Heart left ventricle (tissue), 16 donors: ENCODE results near the gene RGS17. TPM values are rescaled to one million over a fixed set of nuclear protein-coding genes. Genes with fewer than 3 reads are reported as not detected.

ENCODE experiments used
- ATAC-seq, 4 donors: fragments of 200-7000 bp; cut with Tn5 transposase; one replicate each; pipeline ENCODE4 v1.9.1; 2020 to 2022; ENCODE audit warnings: moderate library complexity in 4 of 4, mild to moderate bottlenecking in 3 of 4, moderate number of reproducible peaks in 1 of 4
- DNase-seq, 5 donors: peaks; one replicate each; pipeline ENCODE4 v3.0.0-alpha.2; 2020
- H3K27ac ChIP-seq, 12 donors: fragments of 200-600 bp; sonication (generic) in 4 of 12; one replicate each; pipeline versions ENCODE4 v1.5.0 to v1.8.0; 2016 to 2022; ENCODE audit warnings: mild to moderate bottlenecking in 2 of 12
- H3K27me3 ChIP-seq, 9 donors: fragments of 200-600 bp; sonication (generic) in 2 of 9; one replicate each; pipeline versions ENCODE4 v1.5.1 to v1.8.0; 2016 to 2022; ENCODE audit warnings: mild to moderate bottlenecking in 3 of 9
- H3K36me3 ChIP-seq, 9 donors: fragments of 200-600 bp; sonication (generic) in 2 of 9; one replicate each; pipeline versions ENCODE4 v1.5.0 to v1.8.0; 2018 to 2022; ENCODE audit warnings: mild to moderate bottlenecking in 2 of 9
- H3K4me1 ChIP-seq, 12 donors: fragments of 200-600 bp; sonication (generic) in 4 of 12; one replicate each; pipeline versions ENCODE4 v1.5.0 to v1.8.0; 2016 to 2022; ENCODE audit warnings: mild to moderate bottlenecking in 3 of 12
- H3K4me3 ChIP-seq, 12 donors: fragments of 200-600 bp; sonication (generic) in 4 of 12; one replicate each; pipeline versions ENCODE4 v1.5.0 to v1.8.0; 2017 to 2022; ENCODE audit warnings: mild to moderate bottlenecking in 9 of 12, moderate library complexity in 4 of 12
- H3K9me3 ChIP-seq, 12 donors: fragments of 200-600 bp; sonication (generic) in 4 of 12; one replicate each; pipeline versions ENCODE4 v1.5.0 to v1.8.0; 2016 to 2022; ENCODE audit warnings: mild to moderate bottlenecking in 1 of 12
- CTCF ChIP-seq, 12 donors: fragments of 200-600 bp; sonication (generic) in 4 of 12; IDR thresholded peaks; one replicate each; pipeline versions ENCODE4 v1.5.0 to v1.8.0; 2018 to 2022; ENCODE audit warnings: antibody characterized with exemption in 12 of 12, mild to moderate bottlenecking in 5 of 12
- POLR2A ChIP-seq, 2 donors: fragments of 450-650 bp; IDR thresholded peaks; one replicate each; pipeline ENCODE4 v1.6.1; 2017; ENCODE audit warnings: antibody characterized with exemption in 2 of 2, mild to moderate bottlenecking in 2 of 2, moderate library complexity in 2 of 2
- WGBS, 4 donors: extraction: QIAGEN DNeasy Blood & Tissue Kit in 2 of 4; methylation state at CpG; one replicate each; pipeline versions ENCODE4 v1.1.5 to v1.1.7; 2013 to 2018; 5-methylcytosine and 5-hydroxymethylcytosine counted together
- intact Hi-C, 10 donors: fragments of 100-400 bp; cut with DNase I; formaldehyde crosslinking; loops; one replicate each; pipeline versions ENCODE4 v1.11.1 to v1.14.2; 2022
- polyA plus RNA-seq, 2 donors: library from polyadenylated mRNA; stranded (reverse); fragments of 200-250 nt; gene quantifications; one replicate each; pipeline ENCODE4 v1.2.3, GENCODE V29; 2013
- total RNA-seq, 9 donors: library from RNA; depleted of rRNA in 2 of 9; stranded (reverse); fragments of >200 nt in 2 of 9; fragmentation: NEBNext Ultra II Directional in 3 of 9; extraction: Animal tissue kit (Norgen Biotek cat#: 25700) in 3 of 9; gene quantifications; one replicate each; pipeline versions ENCODE4 v1.1.0 to v1.2.4, GENCODE V29; 2016 to 2023
- donor health status: ischemic (EF 13 %, LVEDD 7.1; RV severe dilation, severe dysfunction).
- donor health status: healthy with polysubstance abuse.
- donor health status: DM: no; HTN: yes; CAD: no.
- donor health status: DM: no; HTN: no; CAD: no.
- donor health status: ischemic (EF 25% LVEDD 6.9; RV normal size, moderate dysfunction).
- donor health status: ischemic (EF 25% LVEDD 5.7; RV mildly dilated, moderate dysfunction).
- donor health status: healthy.
- donor health status: DM: yes; HTN: yes; CAD: no.
- donor health status: ischemic (EF 35%, LVEDD 5.7; RV mildly dilated, moderate dysfunction).
- donor health status: nonischemic (EF 11% LVEDD 7.7; RV severe dilation, severe dysfunction).
- donor health status: DM: yes; HTN: yes; CAD: no.
- donor health status: PGD.
- donor health status: ischemic (EF 29% LVEDD 5.4; RV normal size, mild dysfunction).
- donor health status: nonischemic (EF 23%, LVEDD 6.1; RV moderate dilation, normal function).

The RGS17 gene
- total and polyA plus RNA-seq, 11 donors, result under 0.01 to 0.53 (median 0.19) TPM; not detected in 1

GRCh38 chr6:153085239-153085638, 45.8 kb downstream of the RGS17 start:
- Histone ChIP-seq H3K36me3 (no peaks in the 10 kb centered on the region), H3K4me1 (peaks cover 0 to 2% (median 0%) of the 10 kb centered on the region in 12 donors), H3K9me3 (no peaks in the 10 kb centered on the region), H3K4me3 (no peak overlapping the region), H3K27me3 (no peaks in the 10 kb centered on the region), H3K27ac (no peak overlapping the region)
- no peak for DNase-seq
- intact Hi-C loops, result no loop called here
- ATAC-seq, result no peak
- TF ChIP-seq POLR2A (IDR thresholded peaks at IDR 0.05) (no peak), CTCF (IDR thresholded peaks at IDR 0.05) (no peak)
- WGBS, 4 donors, result 46 to 54% (median 52%) methylated on average over 5 of the region's 5 CpGs

GRCh38 chr6:153084393-153084792, 46.7 kb downstream of the RGS17 start:
- Histone ChIP-seq H3K27ac (no peak overlapping the region), H3K4me3 (no peak overlapping the region), H3K27me3 (no peaks in the 10 kb centered on the region), H3K4me1 (no peaks in the 10 kb centered on the region), H3K36me3 (no peaks in the 10 kb centered on the region), H3K9me3 (no peaks in the 10 kb centered on the region)
- intact Hi-C loops, result no loop called here
- 69 to 78% (median 76%) methylated on average over 3 of the region's 3 CpGs for WGBS, 4 donors
- TF ChIP-seq POLR2A (IDR thresholded peaks at IDR 0.05) (no peak), CTCF (IDR thresholded peaks at IDR 0.05) (peak in 1 of 12 donors; percentile 18)
- ATAC-seq (peak in 3 of 4 donors; percentile 18 to 70 (median 39)), DNase-seq (no peak)

GRCh38 chr6:153083869-153084268, 47.2 kb downstream of the RGS17 start:
- Histone ChIP-seq H3K4me3 (no peak overlapping the region), H3K27ac (no peak overlapping the region), H3K9me3 (no peaks in the 10 kb centered on the region), H3K4me1 (no peaks in the 10 kb centered on the region), H3K36me3 (no peaks in the 10 kb centered on the region), H3K27me3 (no peaks in the 10 kb centered on the region)
- DNase-seq, result no peak
- TF ChIP-seq CTCF (IDR thresholded peaks at IDR 0.05) (no peak), POLR2A (IDR thresholded peaks at IDR 0.05) (no peak)
- intact Hi-C loops, result no loop called here
- ATAC-seq, result peak in 1 of 4 donors; percentile 18

GRCh38 chr6:153081914-153082313, 49.2 kb downstream of the RGS17 start:
- Histone ChIP-seq H3K27ac (no peak overlapping the region), H3K4me3 (no peak overlapping the region), H3K4me1 (no peaks in the 10 kb centered on the region), H3K9me3 (no peaks in the 10 kb centered on the region), H3K27me3 (no peaks in the 10 kb centered on the region), H3K36me3 (no peaks in the 10 kb centered on the region)
- intact Hi-C loops, result no loop called here
- TF ChIP-seq POLR2A (IDR thresholded peaks at IDR 0.05), result no peak
- TF ChIP-seq CTCF (IDR thresholded peaks at IDR 0.05), result no peak
- ATAC-seq, result no peak
- 93 to 96% (median 95%) methylated on average over 2 of the region's 2 CpGs for WGBS, 4 donors
- DNase-seq, result no peak
